A673 (cell line): ENCODE data around the gene IL11.

Source experiments
- CTCF ChIP-seq: fragments of 300-800, 200-600 bp; sonication (generic); conservative IDR thresholded peaks from 2 replicates; pipeline ENCODE4 v1.5.1; 2017; ENCODE audit warnings: low read depth, mild to moderate bottlenecking, antibody characterized with exemption, low read length, moderate library complexity, mixed read lengths
- EZH2 ChIP-seq: fragments of 200-600 bp; sonication (generic); IDR thresholded peaks from 2 replicates; pipeline ENCODE4 v1.6.1; 2017; ENCODE audit warnings: borderline replicate concordance, low read depth, mild to moderate bottlenecking, mixed read lengths, antibody characterized with exemption, low read length; ENCODE audit not compliant: poor library complexity, severe bottlenecking

GRCh38 chr19:55319785-55320184 is 50.5 kb downstream of the IL11 start:
- TF ChIP-seq CTCF (no peak), EZH2 (no peak)
